Testis (tissue), 2 donors: ENCODE measurements around the gene PLCH2.

Experiments used
- POLR2A ChIP-seq: fragments of 450-650 bp; IDR thresholded peaks from one replicate; pipeline ENCODE4 v1.6.1; 2017; ENCODE audit warnings: antibody characterized with exemption, mild to moderate bottlenecking, moderate library complexity
- TF ChIP-seq, protein P1 (sequence below), 3 experiments: fragments of 450-650 bp in 2 of 3; fragments of 200-600 bp in 1 of 3; sonication (generic) in 1 of 3; IDR thresholded peaks; one replicate each; pipeline ENCODE4 v1.5.1; 2016 to 2019; ENCODE audit warnings: antibody characterized with exemption in 3 of 3, mild to moderate bottlenecking in 2 of 3, moderate library complexity in 1 of 3

DNA sequence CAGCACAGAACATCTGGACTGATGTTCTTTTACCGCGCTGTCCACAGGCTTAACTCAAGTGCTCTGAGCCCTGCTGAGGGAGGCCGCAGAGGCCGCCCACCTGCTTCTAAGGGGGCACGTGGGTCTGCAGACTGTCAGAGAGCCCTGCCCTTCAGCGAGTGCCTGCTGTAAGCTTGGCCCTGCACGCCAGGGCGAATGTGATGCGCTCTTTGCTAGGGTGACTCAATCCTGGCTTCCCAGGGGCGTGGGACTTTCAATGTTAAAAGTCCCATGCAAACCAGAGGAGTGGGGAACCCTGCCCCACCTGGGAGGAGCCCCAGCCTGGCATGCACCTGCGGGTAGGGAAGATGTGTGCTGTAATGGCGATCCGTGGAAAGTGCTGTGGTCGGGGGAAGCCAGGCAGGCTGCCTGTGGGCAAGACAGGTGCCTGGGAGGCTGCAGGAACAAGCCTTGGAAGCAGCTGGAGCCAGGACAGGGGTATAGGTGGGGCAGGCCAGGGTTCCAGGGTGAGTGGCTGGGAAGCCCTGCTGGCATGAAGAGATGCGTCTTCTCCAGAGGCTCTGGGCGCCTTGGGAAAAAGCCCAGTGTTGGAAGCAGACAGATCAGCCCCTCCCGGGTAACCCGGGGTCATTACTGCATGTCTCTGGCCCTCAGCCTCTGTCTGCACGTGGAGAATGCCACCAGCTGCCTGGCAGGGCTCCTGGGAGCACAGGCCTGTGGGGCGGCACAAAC lies 50.9 kb downstream of the PLCH2 start:
- TF ChIP-seq POLR2A: no peak
- TF ChIP-seq, protein P1, sequence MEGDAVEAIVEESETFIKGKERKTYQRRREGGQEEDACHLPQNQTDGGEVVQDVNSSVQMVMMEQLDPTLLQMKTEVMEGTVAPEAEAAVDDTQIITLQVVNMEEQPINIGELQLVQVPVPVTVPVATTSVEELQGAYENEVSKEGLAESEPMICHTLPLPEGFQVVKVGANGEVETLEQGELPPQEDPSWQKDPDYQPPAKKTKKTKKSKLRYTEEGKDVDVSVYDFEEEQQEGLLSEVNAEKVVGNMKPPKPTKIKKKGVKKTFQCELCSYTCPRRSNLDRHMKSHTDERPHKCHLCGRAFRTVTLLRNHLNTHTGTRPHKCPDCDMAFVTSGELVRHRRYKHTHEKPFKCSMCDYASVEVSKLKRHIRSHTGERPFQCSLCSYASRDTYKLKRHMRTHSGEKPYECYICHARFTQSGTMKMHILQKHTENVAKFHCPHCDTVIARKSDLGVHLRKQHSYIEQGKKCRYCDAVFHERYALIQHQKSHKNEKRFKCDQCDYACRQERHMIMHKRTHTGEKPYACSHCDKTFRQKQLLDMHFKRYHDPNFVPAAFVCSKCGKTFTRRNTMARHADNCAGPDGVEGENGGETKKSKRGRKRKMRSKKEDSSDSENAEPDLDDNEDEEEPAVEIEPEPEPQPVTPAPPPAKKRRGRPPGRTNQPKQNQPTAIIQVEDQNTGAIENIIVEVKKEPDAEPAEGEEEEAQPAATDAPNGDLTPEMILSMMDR (IDR thresholded peaks at IDR 0.05): no peak
